Osteoblast (primary cell): ENCODE data around the gene CD52. TPM values are rescaled to one million over a fixed set of nuclear protein-coding genes. Genes with fewer than 3 reads are reported as not detected.

Experiments used
- DNase-seq: peaks from one replicate; pipeline ENCODE4 v3.0.0; 2011; ENCODE audit warnings: low spot score, mixed read lengths; ENCODE audit not compliant: insufficient read length; ENCODE audit errors: missing footprints
- H2AFZ ChIP-seq: 2 replicates; pipeline ENCODE4 v1.6.0; 2011; ENCODE audit warnings: mild to moderate bottlenecking, low read length
- H3K27ac ChIP-seq: 2 replicates; pipeline ENCODE4 v1.5.1; 2011; ENCODE audit warnings: mild to moderate bottlenecking, low read depth, low read length, moderate library complexity
- H3K27me3 ChIP-seq: 2 replicates; pipeline ENCODE4 v1.6.0; 2012; ENCODE audit warnings: mild to moderate bottlenecking, control low read depth, inconsistent platforms, low read length, moderate library complexity; ENCODE audit not compliant: insufficient read depth
- H3K36me3 ChIP-seq: 2 replicates; pipeline ENCODE4 v1.5.1; 2011; ENCODE audit warnings: mild to moderate bottlenecking, low read length, control low read depth, moderate library complexity; ENCODE audit not compliant: insufficient read depth
- H3K4me1 ChIP-seq: 2 replicates; pipeline ENCODE4 v1.5.1; 2011; ENCODE audit warnings: mild to moderate bottlenecking, low read length, control low read depth, moderate library complexity; ENCODE audit not compliant: insufficient read depth
- H3K4me2 ChIP-seq: 2 replicates; pipeline ENCODE4 v1.6.0; 2011; ENCODE audit warnings: mild to moderate bottlenecking, low read length; ENCODE audit not compliant: insufficient read depth
- H3K4me3 ChIP-seq: fragments of 200-600 bp; sonication (generic); 3 replicates; pipeline ENCODE4 v1.5.1; 2012; ENCODE audit warnings: mild to moderate bottlenecking, low read length, inconsistent platforms; ENCODE audit not compliant: insufficient read depth
- H3K79me2 ChIP-seq: 2 replicates; pipeline ENCODE4 v1.6.0; 2012; ENCODE audit warnings: mild to moderate bottlenecking, low read length, control low read depth, inconsistent platforms; ENCODE audit not compliant: insufficient read depth
- H3K9me3 ChIP-seq: 2 replicates; pipeline ENCODE4 v1.5.1; 2011; ENCODE audit warnings: low read depth, low read length, control low read depth
- H4K20me1 ChIP-seq: 2 replicates; pipeline ENCODE4 v1.6.0; 2012; ENCODE audit warnings: mild to moderate bottlenecking, low read length, control low read depth; ENCODE audit not compliant: insufficient read depth
- CTCF ChIP-seq: IDR thresholded peaks from 2 replicates; pipeline ENCODE4 v1.5.1; 2011; ENCODE audit warnings: mild to moderate bottlenecking, low read depth, low read length, moderate library complexity; ENCODE audit errors: extremely low read depth
- total RNA-seq: library from RNA; depleted of rRNA; stranded (reverse); fragments of >200 nt; gene quantifications from 2 replicates; pipeline ENCODE4 v1.2.3, GENCODE V29; 2012

CD52 gene
- total RNA-seq, 1 donor, result not detected

DNA sequence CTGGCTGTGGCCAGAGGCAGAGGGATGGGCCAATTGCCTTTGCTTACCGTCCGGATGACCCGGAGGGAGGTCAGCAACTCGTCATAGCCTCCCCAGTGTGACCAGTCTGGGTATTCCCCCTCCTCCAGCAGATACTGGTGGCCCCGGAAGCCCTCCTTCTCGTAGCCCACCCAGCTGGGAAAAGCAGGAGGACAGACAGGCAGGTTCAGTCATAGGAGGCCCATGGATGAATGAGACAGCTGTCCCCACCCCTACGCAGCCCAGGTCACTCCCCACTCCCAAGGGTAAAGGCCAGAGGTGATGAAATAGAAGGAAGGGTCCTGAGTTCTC lies 19.4 kb downstream of the CD52 start:
- Histone ChIP-seq H3K79me2 (no peaks in the 10 kb centered on the region), H3K36me3 (no peaks in the 10 kb centered on the region), H3K9me3 (no peaks in the 10 kb centered on the region), H3K4me3 (no peak overlapping the region), H3K27ac (no peak overlapping the region), H3K4me1 (peaks cover 7% of the 10 kb centered on the region), H2AFZ (no peak overlapping the region), H3K4me2 (no peak overlapping the region), H3K27me3 (peaks cover 21% of the 10 kb centered on the region), H4K20me1 (no peaks in the 10 kb centered on the region)
- DNase-seq, result peak; percentile 38
- no peak for TF ChIP-seq CTCF

GRCh38 chr1:26337625-26338024 lies 19.9 kb downstream of the CD52 start:
- Histone ChIP-seq H3K4me3 (no peak overlapping the region), H3K27ac (no peak overlapping the region)

DNA sequence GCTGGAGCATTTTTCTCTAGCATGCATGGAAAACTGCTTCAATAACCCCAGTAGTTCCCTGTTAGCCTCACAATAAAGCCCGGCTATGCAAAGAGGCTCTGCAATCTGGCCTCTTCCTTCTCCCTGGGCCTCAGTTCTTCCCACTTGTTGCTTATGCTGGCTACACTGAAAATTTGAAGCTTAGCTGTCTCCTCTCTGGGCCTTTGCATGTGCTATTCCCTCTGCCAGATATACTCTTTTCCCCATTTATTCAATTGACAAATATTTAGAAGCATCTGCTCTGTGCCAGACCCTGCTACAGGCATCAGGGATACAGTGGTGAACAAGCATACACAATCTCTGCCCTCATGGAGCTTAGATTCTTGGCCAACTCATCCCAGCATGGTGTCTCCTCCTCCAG lies 20.9 kb downstream of the CD52 start:
- Histone ChIP-seq H3K4me2 (no peak overlapping the region), H3K9me3 (no peaks in the 10 kb centered on the region), H4K20me1 (no peaks in the 10 kb centered on the region), H3K36me3 (no peaks in the 10 kb centered on the region), H3K4me1 (peaks cover 7% of the 10 kb centered on the region), H3K27ac (no peak overlapping the region), H3K4me3 (no peak overlapping the region), H3K79me2 (no peaks in the 10 kb centered on the region), H3K27me3 (peaks cover 22% of the 10 kb centered on the region), H2AFZ (no peak overlapping the region)
- DNase-seq, result peak; percentile 83
- TF ChIP-seq CTCF, result no peak

More at GRCh38 chr1:26337625-26338024, 19.9 kb downstream of the CD52 start:
- peak; percentile 65 for DNase-seq
- TF ChIP-seq CTCF, result no peak
- no peaks in the 10 kb centered on the region for H4K20me1 ChIP-seq
- no peaks in the 10 kb centered on the region for H3K79me2 ChIP-seq
- peaks cover 7% of the 10 kb centered on the region for H3K4me1 ChIP-seq
- H3K4me2 ChIP-seq, result no peak overlapping the region
- H3K36me3 ChIP-seq, result no peaks in the 10 kb centered on the region
- no peak overlapping the region for H2AFZ ChIP-seq
- H3K9me3 ChIP-seq, result no peaks in the 10 kb centered on the region
- peaks cover 22% of the 10 kb centered on the region for H3K27me3 ChIP-seq

- Histone ChIP-seq H4K20me1 (no peaks in the 10 kb centered on the region), H3K4me2 (no peak overlapping the region), H3K27ac (no peak overlapping the region), H3K36me3 (no peaks in the 10 kb centered on the region), H3K4me3 (no peak overlapping the region), H3K79me2 (no peaks in the 10 kb centered on the region), H3K9me3 (no peaks in the 10 kb centered on the region), H3K4me1 (peaks cover 7% of the 10 kb centered on the region), H3K27me3 (peaks cover 22% of the 10 kb centered on the region), H2AFZ (no peak overlapping the region)
- TF ChIP-seq CTCF, result no peak
- DNase-seq, result peak; percentile 53
Observed at GRCh38 chr1:26340047-26340481, 22.3 kb downstream of the CD52 start.
